ENCODE results near the gene WBP1.

The WBP1 gene

DNA sequence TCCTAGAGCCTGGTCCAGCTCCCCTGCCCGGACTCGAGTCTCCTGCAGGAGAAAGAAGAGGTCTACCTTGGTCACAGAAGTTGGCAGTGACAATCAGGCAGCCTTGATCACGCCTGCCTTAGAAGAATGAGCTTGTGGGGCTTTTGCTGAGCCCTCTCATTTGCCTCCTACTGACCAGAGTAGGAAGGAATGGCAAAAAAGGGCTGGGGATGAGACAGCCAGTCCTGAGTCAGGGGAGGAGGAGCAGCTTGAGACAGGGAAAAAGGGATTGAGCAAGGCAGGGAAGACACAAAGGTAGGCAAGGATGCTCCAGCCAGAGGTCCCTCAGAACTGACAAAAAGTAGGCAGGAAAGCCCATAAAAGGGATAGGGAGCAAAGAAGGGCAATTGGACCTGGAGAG is 30.7 kb upstream of the WBP1 start:
- peaks cover 87% of the 10 kb centered on the region for H3K36me3 ChIP-seq (ENCODE audit: low read depth)
- H3K4me1 ChIP-seq (ENCODE audit: insufficient read depth, poor library complexity, severe bottlenecking): peaks cover 26% of the 10 kb centered on the region
- TF ChIP-seq, protein P1, sequence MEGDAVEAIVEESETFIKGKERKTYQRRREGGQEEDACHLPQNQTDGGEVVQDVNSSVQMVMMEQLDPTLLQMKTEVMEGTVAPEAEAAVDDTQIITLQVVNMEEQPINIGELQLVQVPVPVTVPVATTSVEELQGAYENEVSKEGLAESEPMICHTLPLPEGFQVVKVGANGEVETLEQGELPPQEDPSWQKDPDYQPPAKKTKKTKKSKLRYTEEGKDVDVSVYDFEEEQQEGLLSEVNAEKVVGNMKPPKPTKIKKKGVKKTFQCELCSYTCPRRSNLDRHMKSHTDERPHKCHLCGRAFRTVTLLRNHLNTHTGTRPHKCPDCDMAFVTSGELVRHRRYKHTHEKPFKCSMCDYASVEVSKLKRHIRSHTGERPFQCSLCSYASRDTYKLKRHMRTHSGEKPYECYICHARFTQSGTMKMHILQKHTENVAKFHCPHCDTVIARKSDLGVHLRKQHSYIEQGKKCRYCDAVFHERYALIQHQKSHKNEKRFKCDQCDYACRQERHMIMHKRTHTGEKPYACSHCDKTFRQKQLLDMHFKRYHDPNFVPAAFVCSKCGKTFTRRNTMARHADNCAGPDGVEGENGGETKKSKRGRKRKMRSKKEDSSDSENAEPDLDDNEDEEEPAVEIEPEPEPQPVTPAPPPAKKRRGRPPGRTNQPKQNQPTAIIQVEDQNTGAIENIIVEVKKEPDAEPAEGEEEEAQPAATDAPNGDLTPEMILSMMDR (IDR thresholded peaks at IDR 0.05; ENCODE audit: poor library complexity, severe bottlenecking): no peak
- H3K4me3 ChIP-seq (ENCODE audit: severe bottlenecking): no peak overlapping the region
- H3K9me3 ChIP-seq (ENCODE audit: severe bottlenecking): no peaks in the 10 kb centered on the region
- H3K27ac ChIP-seq (ENCODE audit: poor library complexity, severe bottlenecking): peak overlapping the region; percentile 92
- DNase-seq (ENCODE audit: low spot score): no peak
- ATAC-seq (ENCODE audit: low read depth): no peak
- H3K27me3 ChIP-seq (ENCODE audit: insufficient read depth, poor library complexity, severe bottlenecking): no peaks in the 10 kb centered on the region

DNA sequence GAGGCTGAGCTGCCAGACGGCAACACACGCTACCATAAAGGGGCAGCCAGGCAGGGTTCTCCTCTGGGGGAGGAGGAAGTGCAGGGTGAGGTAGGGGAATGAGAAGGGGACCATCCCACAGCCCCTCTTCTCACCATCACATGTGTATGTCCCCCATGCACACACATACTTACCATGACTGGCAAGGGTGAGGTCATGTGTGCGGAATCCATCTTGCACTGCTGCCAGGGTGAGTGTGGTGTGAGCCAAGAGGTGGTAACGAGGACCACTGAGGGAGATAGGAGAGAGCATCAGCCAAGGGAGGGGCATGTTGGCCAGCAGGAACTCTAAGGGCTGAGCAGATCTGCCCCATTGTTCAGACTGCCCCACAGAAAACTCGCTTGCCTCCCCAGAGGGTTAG is 29.6 kb upstream of the WBP1 start:
- Histone ChIP-seq H3K27ac (ENCODE audit: poor library complexity, severe bottlenecking) (peak overlapping the region; percentile 92), H3K4me1 (ENCODE audit: insufficient read depth, poor library complexity, severe bottlenecking) (peaks cover 26% of the 10 kb centered on the region), H3K4me3 (ENCODE audit: severe bottlenecking) (no peak overlapping the region), H3K9me3 (ENCODE audit: severe bottlenecking) (no peaks in the 10 kb centered on the region), H3K36me3 (ENCODE audit: low read depth) (peaks cover 83% of the 10 kb centered on the region), H3K27me3 (ENCODE audit: insufficient read depth, poor library complexity, severe bottlenecking) (no peaks in the 10 kb centered on the region)
- TF ChIP-seq, protein P1 (IDR thresholded peaks at IDR 0.05; ENCODE audit: poor library complexity, severe bottlenecking): no peak
- ATAC-seq (ENCODE audit: low read depth) (no peak), DNase-seq (ENCODE audit: low spot score) (no peak)

DNA sequence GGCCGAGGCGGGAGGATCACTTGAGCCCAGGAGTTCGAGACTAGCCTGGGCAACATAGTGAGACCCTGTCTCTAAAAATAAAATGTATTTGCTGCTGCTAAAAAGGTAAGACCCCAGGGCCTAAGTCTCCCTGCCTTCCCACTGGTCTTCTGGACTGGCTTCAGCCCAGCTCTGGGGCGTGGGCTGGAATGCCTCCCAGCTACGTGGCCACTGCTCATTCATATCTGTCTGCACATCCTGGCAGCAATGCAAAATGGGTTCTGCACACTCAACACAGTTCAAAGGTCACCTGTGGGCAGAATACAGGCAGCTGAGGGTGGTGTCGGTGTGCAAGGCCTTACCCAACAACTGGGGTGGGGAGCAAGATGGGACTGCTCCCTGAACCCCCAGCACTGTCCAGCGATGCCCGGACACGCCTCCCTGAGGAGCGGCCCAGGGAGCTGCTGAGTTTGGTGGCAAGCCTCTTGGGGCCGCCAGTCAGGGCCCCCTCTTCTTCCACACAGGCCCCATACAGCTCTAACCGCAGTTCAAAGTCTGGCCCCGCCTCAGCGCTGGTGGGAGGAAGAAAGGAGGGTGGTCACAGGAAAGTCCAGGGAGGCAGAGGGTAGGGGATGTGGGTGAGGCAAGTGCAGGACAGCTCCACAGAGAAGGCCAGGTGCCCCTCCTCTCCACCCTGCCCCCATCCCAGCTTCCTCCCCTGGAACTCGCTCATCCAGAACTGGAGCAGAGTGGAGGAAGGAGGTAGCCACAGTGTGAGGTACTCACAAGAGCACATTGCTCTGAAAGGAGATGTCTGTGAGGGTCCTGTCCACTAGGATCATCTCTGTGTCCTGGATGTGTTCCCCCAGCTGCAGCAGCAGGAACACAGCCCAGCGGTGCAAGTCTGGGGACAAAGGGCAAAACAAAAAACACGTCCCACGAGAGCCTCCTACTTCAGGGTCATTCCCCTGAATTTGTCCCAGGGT is 28.5 kb upstream of the WBP1 start:
- no peak for DNase-seq (ENCODE audit: low spot score)
- Histone ChIP-seq H3K4me3 (ENCODE audit: severe bottlenecking) (no peak overlapping the region), H3K4me1 (ENCODE audit: insufficient read depth, poor library complexity, severe bottlenecking) (peaks cover 17% of the 10 kb centered on the region), H3K27ac (ENCODE audit: poor library complexity, severe bottlenecking) (peak overlapping the region; percentile 92), H3K9me3 (ENCODE audit: severe bottlenecking) (no peaks in the 10 kb centered on the region), H3K36me3 (ENCODE audit: low read depth) (peaks cover 80% of the 10 kb centered on the region), H3K27me3 (ENCODE audit: insufficient read depth, poor library complexity, severe bottlenecking) (no peaks in the 10 kb centered on the region)
- ATAC-seq (ENCODE audit: low read depth): no peak
- TF ChIP-seq, protein P1 (IDR thresholded peaks at IDR 0.05; ENCODE audit: poor library complexity, severe bottlenecking): no peak

DNA sequence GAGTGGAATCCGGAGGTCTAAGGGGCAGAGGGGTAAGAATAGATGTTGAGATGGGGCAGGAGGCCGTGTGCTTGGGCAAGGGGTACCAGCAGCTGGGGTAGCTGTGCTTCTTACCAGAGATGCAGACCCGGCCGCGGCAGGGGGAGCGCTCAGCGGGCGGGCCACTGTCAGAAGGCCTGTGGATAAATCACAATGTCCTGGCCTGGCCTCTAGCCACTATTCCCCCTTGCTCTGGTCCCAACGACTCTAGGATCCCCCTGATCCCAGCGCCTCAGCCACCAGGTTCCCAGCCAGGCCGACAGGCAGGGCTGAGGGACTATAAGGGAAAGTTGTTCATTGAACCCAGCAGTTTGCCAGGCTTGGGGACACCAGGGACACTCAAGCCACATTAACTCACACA is 27.7 kb upstream of the WBP1 start:
- DNase-seq (ENCODE audit: low spot score): no peak
- H3K27ac ChIP-seq (ENCODE audit: poor library complexity, severe bottlenecking): peak overlapping the region; percentile 92
- no peak overlapping the region for H3K4me3 ChIP-seq (ENCODE audit: severe bottlenecking)
- H3K9me3 ChIP-seq (ENCODE audit: severe bottlenecking): no peaks in the 10 kb centered on the region
- TF ChIP-seq, protein P1 (IDR thresholded peaks at IDR 0.05; ENCODE audit: poor library complexity, severe bottlenecking): no peak
- peaks cover 9% of the 10 kb centered on the region for H3K4me1 ChIP-seq (ENCODE audit: insufficient read depth, poor library complexity, severe bottlenecking)
- H3K27me3 ChIP-seq (ENCODE audit: insufficient read depth, poor library complexity, severe bottlenecking): no peaks in the 10 kb centered on the region
- peaks cover 82% of the 10 kb centered on the region for H3K36me3 ChIP-seq (ENCODE audit: low read depth)
- ATAC-seq (ENCODE audit: low read depth): no peak
